ENCODE data around the gene AKR1C8.

GRCh38 chr10:5229019-5229418, 44.1 kb upstream of the AKR1C8 start:
- no peak for TF ChIP-seq CTCF (IDR thresholded peaks at IDR 0.05)
- no peak for TF ChIP-seq POLR2A (IDR thresholded peaks at IDR 0.05)

Measured in prostate gland (tissue), 2 donors.